HG02588 (cell line): ENCODE results near the gene TNFRSF1B.
A peak's percentile ranks its signal among the peaks of the same experiment; 100 is the strongest.
"Not testable (repeated sequence)": the region's sequence is repeated elsewhere in the genome, so short reads cannot be mapped to it uniquely, and the experiment has no call there.

Experiments
- ATAC-seq: cut with Tn5 transposase; IDR thresholded peaks from one replicate; pipeline ENCODE4 v1.9.1; 2021; ENCODE audit warnings: mild to moderate bottlenecking, moderate library complexity; ENCODE audit not compliant: unreplicated experiment

The TNFRSF1B gene

GRCh38 chr1:12215118-12215961 is 48.5 kb downstream of the TNFRSF1B start:
- no peak for ATAC-seq

GRCh38 chr1:12219800-12220199 is 53.0 kb downstream of the TNFRSF1B start:
- ATAC-seq, result no peak

GRCh38 chr1:12220890-12221289 is 54.1 kb downstream of the TNFRSF1B start:
- no peak for ATAC-seq

- ATAC-seq, result not testable (repeated sequence)
Observed at GRCh38 chr1:12222700-12223099, 55.9 kb downstream of the TNFRSF1B start.

GRCh38 chr1:12224092-12224491 is 57.3 kb downstream of the TNFRSF1B start:
- ATAC-seq, result not testable (repeated sequence)

GRCh38 chr1:12228979-12229378 is 62.2 kb downstream of the TNFRSF1B start:
- no peak for ATAC-seq

GRCh38 chr1:12229386-12229834 is 62.6 kb downstream of the TNFRSF1B start:
- no peak for ATAC-seq

- peak; percentile 84 for ATAC-seq
Observed at GRCh38 chr1:12229835-12230548, 63.2 kb downstream of the TNFRSF1B start, which contains the start of gene VPS13D. Gene VPS13D (plus strand): TSS chr1:12230030. CDS start chr1:12234267, 4,237 bp downstream.

GRCh38 chr1:12230549-12231275 is 63.9 kb downstream of the TNFRSF1B start:
- ATAC-seq, result no peak

GRCh38 chr1:12231276-12231595 is 64.4 kb downstream of the TNFRSF1B start:
- no peak for ATAC-seq

GRCh38 chr1:12232221-12232620 is 65.4 kb downstream of the TNFRSF1B start:
- no peak for ATAC-seq

GRCh38 chr1:12244078-12244477 is 77.3 kb downstream of the TNFRSF1B start:
- no peak for ATAC-seq

GRCh38 chr1:12244585-12244984 is 77.8 kb downstream of the TNFRSF1B start:
- no peak for ATAC-seq

- no peak for ATAC-seq
Observed at GRCh38 chr1:12245116-12245515, 78.3 kb downstream of the TNFRSF1B start.

- ATAC-seq, result no peak
Observed at GRCh38 chr1:12245733-12246132, 78.9 kb downstream of the TNFRSF1B start.

GRCh38 chr1:12246584-12246983 is 79.8 kb downstream of the TNFRSF1B start:
- no peak for ATAC-seq

- ATAC-seq, result no peak
Observed at GRCh38 chr1:12249181-12249580, 82.4 kb downstream of the TNFRSF1B start.

GRCh38 chr1:12249748-12250147 is 83.0 kb downstream of the TNFRSF1B start:
- ATAC-seq, result no peak

GRCh38 chr1:12251442-12251841 is 84.7 kb downstream of the TNFRSF1B start:
- no peak for ATAC-seq

- no peak for ATAC-seq
Observed at GRCh38 chr1:12255913-12256312, 89.1 kb downstream of the TNFRSF1B start.

- ATAC-seq, result no peak
Observed at GRCh38 chr1:12258272-12258671, 91.5 kb downstream of the TNFRSF1B start.
